ENCODE results near the gene PIR.

PIR gene

GRCh38 chrX:15475486-15475885, 17.6 kb downstream of the PIR start:
- DNase-seq: no peak

- peak; percentile 52 for DNase-seq
These were observed 18.1 kb downstream of the PIR start for GRCh38 chrX:15475021-15475420.

- DNase-seq: no peak
These were observed 19.1 kb downstream of the PIR start for GRCh38 chrX:15474028-15474427.

- DNase-seq: no peak
These were observed 20.6 kb downstream of the PIR start for GRCh38 chrX:15472531-15472930.

- no peak for DNase-seq
These were observed 22.1 kb downstream of the PIR start for GRCh38 chrX:15471028-15471427.

- no peak for DNase-seq
These were observed 23.5 kb downstream of the PIR start for GRCh38 chrX:15469613-15470012.

GRCh38 chrX:15468036-15468435, 25.1 kb downstream of the PIR start:
- DNase-seq: no peak

- DNase-seq: no peak
These were observed 27.1 kb downstream of the PIR start for GRCh38 chrX:15465896-15466651.

GRCh38 chrX:15465347-15465746, 27.8 kb downstream of the PIR start:
- DNase-seq: no peak

- DNase-seq: no peak
These were observed 28.4 kb downstream of the PIR start for GRCh38 chrX:15464704-15465103.

- no peak for DNase-seq
These were observed 41.2 kb downstream of the PIR start for GRCh38 chrX:15451913-15452312.

GRCh38 chrX:15448010-15448639, 45.0 kb downstream of the PIR start:
- no peak for DNase-seq

- no peak for DNase-seq
These were observed 51.7 kb downstream of the PIR start for GRCh38 chrX:15441464-15441863.

- no peak for DNase-seq
These were observed 54.8 kb downstream of the PIR start for GRCh38 chrX:15438332-15438731.

- no peak for DNase-seq
These were observed 55.4 kb downstream of the PIR start for GRCh38 chrX:15437724-15438123.

- DNase-seq: no peak
These were observed 57.1 kb downstream of the PIR start for GRCh38 chrX:15435836-15436619.

- no peak for DNase-seq
These were observed 58.9 kb downstream of the PIR start for GRCh38 chrX:15434205-15434604.

- no peak for DNase-seq
These were observed 62.5 kb downstream of the PIR start for GRCh38 chrX:15430584-15430983.

GRCh38 chrX:15430076-15430475, 63.1 kb downstream of the PIR start:
- DNase-seq: no peak

- no peak for DNase-seq
These were observed 68.1 kb downstream of the PIR start for GRCh38 chrX:15425024-15425423.

- no peak for DNase-seq
These were observed 74.4 kb downstream of the PIR start for GRCh38 chrX:15418707-15419181.

GRCh38 chrX:15418041-15418706, 75.0 kb downstream of the PIR start:
- DNase-seq: no peak
